Loucy (cell line): ENCODE data around the gene TRPV4.

ENCODE experiments used
- H2AFZ ChIP-seq: fragments of 200-600 bp; sonication (generic); 2 replicates; pipeline ENCODE4 v1.6.0; 2016; ENCODE audit warnings: antibody characterized with exemption, mild to moderate bottlenecking, low read length, moderate library complexity
- H3F3A ChIP-seq: fragments of 200-600 bp; 2 replicates; pipeline ENCODE4 v1.6.0; 2016; ENCODE audit warnings: antibody characterized with exemption, low read depth, mild to moderate bottlenecking
- H3K27me3 ChIP-seq: fragments of 200-600 bp; sonication (generic); 2 replicates; pipeline ENCODE4 v1.6.1; 2014; ENCODE audit warnings: low read length, mild to moderate bottlenecking; ENCODE audit not compliant: insufficient read depth, poor library complexity, severe bottlenecking
- H3K36me3 ChIP-seq: fragments of 200-600 bp; sonication (generic); 2 replicates; pipeline ENCODE4 v1.6.1; 2016; ENCODE audit warnings: low read length; ENCODE audit not compliant: insufficient read depth
- H3K4me1 ChIP-seq: fragments of 200-600 bp; sonication (generic); 2 replicates; pipeline ENCODE4 v1.5.1; 2014; ENCODE audit warnings: low read length, mild to moderate bottlenecking; ENCODE audit not compliant: insufficient read depth, poor library complexity, severe bottlenecking
- H3K4me2 ChIP-seq: fragments of 200-600 bp; sonication (generic); 2 replicates; pipeline ENCODE4 v1.6.0; 2014; ENCODE audit warnings: antibody characterized with exemption, low read length, low read depth, mild to moderate bottlenecking; ENCODE audit not compliant: poor library complexity, severe bottlenecking
- H3K4me3 ChIP-seq: fragments of 200-600 bp; sonication (generic); 2 replicates; pipeline ENCODE4 v1.5.1; 2014; ENCODE audit warnings: low read length, mild to moderate bottlenecking, mixed read lengths; ENCODE audit not compliant: poor library complexity, severe bottlenecking
- H3K79me2 ChIP-seq: fragments of 200-600 bp; sonication (generic); 2 replicates; pipeline ENCODE4 v1.6.1; 2014; ENCODE audit warnings: low read length; ENCODE audit not compliant: insufficient read depth
- H3K9ac ChIP-seq: fragments of 200-600 bp; sonication (generic); 2 replicates; pipeline ENCODE4 v1.6.0; 2014; ENCODE audit warnings: mild to moderate bottlenecking, low read depth, low read length, moderate library complexity; ENCODE audit not compliant: poor library complexity, severe bottlenecking
- H3K9me2 ChIP-seq: fragments of 200-600 bp; sonication (generic); replicated peaks from 2 replicates; pipeline ENCODE4 v1.6.1; 2016; ENCODE audit warnings: low read depth, low read length, mixed read lengths
- H3K9me3 ChIP-seq: fragments of 200-600 bp; sonication (generic); 2 replicates; pipeline ENCODE4 v1.6.1; 2014; ENCODE audit warnings: mild to moderate bottlenecking, antibody characterized with exemption, low read length, low read depth; ENCODE audit not compliant: insufficient read depth
- H4K20me1 ChIP-seq: fragments of 200-600 bp; sonication (generic); 2 replicates; pipeline ENCODE4 v1.6.0; 2014; ENCODE audit warnings: antibody characterized with exemption, low read length, mild to moderate bottlenecking; ENCODE audit not compliant: insufficient read depth, poor library complexity, severe bottlenecking
- CTCF ChIP-seq: fragments of 200-600 bp; sonication (generic); conservative IDR thresholded peaks from 2 replicates; pipeline ENCODE4 v1.5.1; 2014; ENCODE audit warnings: mild to moderate bottlenecking, antibody characterized with exemption, low read length
- EZH2phosphoT487 ChIP-seq: fragments of 200-600 bp; IDR thresholded peaks from 2 replicates; pipeline ENCODE4 v1.6.1; 2018; ENCODE audit warnings: antibody characterized with exemption, mild to moderate bottlenecking, moderate library complexity, borderline replicate concordance

TRPV4 gene

GRCh38 chr12:109793826-109794501, 39.2 kb downstream of the TRPV4 start:
- TF ChIP-seq EZH2phosphoT487 (no peak), CTCF (no peak)
- Histone ChIP-seq H3F3A (no peaks in the 10 kb centered on the region), H3K9me3 (no peaks in the 10 kb centered on the region), H3K4me2 (no peak overlapping the region), H3K4me3 (no peak overlapping the region), H3K27me3 (no peaks in the 10 kb centered on the region), H4K20me1 (no peaks in the 10 kb centered on the region), H3K79me2 (no peaks in the 10 kb centered on the region), H3K36me3 (no peaks in the 10 kb centered on the region), H2AFZ (no peak overlapping the region), H3K9me2 (no peaks in the 10 kb centered on the region), H3K9ac (no peak overlapping the region), H3K4me1 (no peaks in the 10 kb centered on the region)

GRCh38 chr12:109793411-109793810, 39.8 kb downstream of the TRPV4 start:
- H3K4me1 ChIP-seq, result no peaks in the 10 kb centered on the region
- H3K27me3 ChIP-seq, result no peaks in the 10 kb centered on the region
- H2AFZ ChIP-seq, result peak overlapping the region; percentile 30; the same call in 1 of the 2 replicates
- no peaks in the 10 kb centered on the region for H3K9me3 ChIP-seq
- H3K4me3 ChIP-seq, result no peak overlapping the region
- no peaks in the 10 kb centered on the region for H3F3A ChIP-seq
- no peaks in the 10 kb centered on the region for H3K9me2 ChIP-seq
- no peak overlapping the region for H3K9ac ChIP-seq
- no peaks in the 10 kb centered on the region for H3K79me2 ChIP-seq
- H4K20me1 ChIP-seq, result no peaks in the 10 kb centered on the region
- H3K36me3 ChIP-seq, result no peaks in the 10 kb centered on the region
- H3K4me2 ChIP-seq, result no peak overlapping the region
- TF ChIP-seq EZH2phosphoT487 (no peak), CTCF (no peak)

- TF ChIP-seq CTCF (no peak), EZH2phosphoT487 (no peak)
- Histone ChIP-seq H3K9me2 (no peaks in the 10 kb centered on the region), H3F3A (no peaks in the 10 kb centered on the region), H3K36me3 (no peaks in the 10 kb centered on the region), H3K4me1 (no peaks in the 10 kb centered on the region), H2AFZ (peak overlapping the region; percentile 30; the same call in 1 of the 2 replicates), H3K4me3 (no peak overlapping the region), H3K27me3 (no peaks in the 10 kb centered on the region), H3K9ac (no peak overlapping the region), H3K4me2 (no peak overlapping the region), H4K20me1 (no peaks in the 10 kb centered on the region), H3K79me2 (no peaks in the 10 kb centered on the region), H3K9me3 (no peaks in the 10 kb centered on the region)
Observed at GRCh38 chr12:109792992-109793391, 40.2 kb downstream of the TRPV4 start.
